Hepatocyte (in vitro differentiated cells): ENCODE measurements around the gene OTOG. TPM values are rescaled to one million over a fixed set of nuclear protein-coding genes. Genes with fewer than 3 reads are reported as not detected.

Experiments
- DNase-seq: peaks from one replicate; pipeline ENCODE4 v3.0.0-alpha.2; 2016; ENCODE audit warnings: low spot score
- H2AFZ ChIP-seq: fragments of 200-600 bp; sonication (generic); 2 replicates; pipeline ENCODE4 v1.6.0; 2016; ENCODE audit warnings: antibody characterized with exemption, mild to moderate bottlenecking
- H3K27ac ChIP-seq: fragments of 200-600 bp; sonication (generic); 2 replicates; pipeline ENCODE4 v1.5.1; 2016; ENCODE audit warnings: mild to moderate bottlenecking
- H3K27me3 ChIP-seq: fragments of 200-600 bp; sonication (generic); 2 replicates; pipeline ENCODE4 v1.6.1; 2016
- H3K36me3 ChIP-seq: fragments of 200-600 bp; sonication (generic); replicated peaks from 2 replicates; pipeline ENCODE4 v1.5.1; 2016; ENCODE audit warnings: low read depth; ENCODE audit not compliant: insufficient read depth
- H3K4me1 ChIP-seq: fragments of 200-600 bp; sonication (generic); 2 replicates; pipeline ENCODE4 v1.5.1; 2016; ENCODE audit warnings: mild to moderate bottlenecking, moderate library complexity; ENCODE audit not compliant: insufficient read depth
- H3K4me2 ChIP-seq: fragments of 200-600 bp; sonication (generic); 2 replicates; pipeline ENCODE4 v1.6.0; 2016
- H3K4me3 ChIP-seq: fragments of 200-600 bp; sonication (generic); 2 replicates; pipeline ENCODE4 v1.5.1; 2016; ENCODE audit warnings: mild to moderate bottlenecking
- H3K79me2 ChIP-seq: fragments of 200-600 bp; sonication (generic); 2 replicates; pipeline ENCODE4 v1.6.0; 2017; ENCODE audit warnings: mild to moderate bottlenecking
- H3K9me2 ChIP-seq: fragments of 200-600 bp; sonication (generic); replicated peaks from 2 replicates; pipeline ENCODE4 v1.6.0; 2017; ENCODE audit warnings: mild to moderate bottlenecking; ENCODE audit not compliant: insufficient read depth
- H3K9me3 ChIP-seq: fragments of 200-600 bp; sonication (generic); 2 replicates; pipeline ENCODE4 v1.5.1; 2016; ENCODE audit warnings: low read depth, mild to moderate bottlenecking
- H4K20me1 ChIP-seq: fragments of 200-600 bp; sonication (generic); 2 replicates; pipeline ENCODE4 v1.6.0; 2016; ENCODE audit warnings: mild to moderate bottlenecking; ENCODE audit not compliant: insufficient read depth, poor library complexity, severe bottlenecking
- CTCF ChIP-seq: fragments of 200-600 bp; sonication (generic); IDR thresholded peaks from 2 replicates; pipeline ENCODE4 v1.5.1; 2016; ENCODE audit warnings: antibody characterized with exemption, mild to moderate bottlenecking; ENCODE audit not compliant: poor library complexity
- EZH2 ChIP-seq: fragments of 200-600 bp; sonication (generic); IDR thresholded peaks from 2 replicates; pipeline ENCODE4 v1.6.1; 2016; ENCODE audit warnings: antibody characterized with exemption, mild to moderate bottlenecking, borderline replicate concordance
- EZH2phosphoT487 ChIP-seq: fragments of 200-600 bp; sonication (generic); IDR thresholded peaks from one replicate; pipeline ENCODE4 v1.6.1; 2018; ENCODE audit warnings: antibody characterized with exemption, mild to moderate bottlenecking, low read depth, moderate library complexity; ENCODE audit not compliant: unreplicated experiment, severe bottlenecking
- WGBS: methylation state at CpG from one replicate; pipeline ENCODE4 v1.1.6; 2016; ENCODE audit warnings: low lambda C conversion rate; ENCODE audit errors: missing lambda C conversion rate; 5-methylcytosine and 5-hydroxymethylcytosine counted together
- polyA plus RNA-seq: library from polyadenylated mRNA; unstranded; fragments of >200 nt; fragmentation: Nextera tagmentation; extraction: Ambion mirVana; gene quantifications from 2 replicates; pipeline ENCODE4 v1.2.1, GENCODE V29; 2016
- total RNA-seq: library from RNA; depleted of rRNA; stranded (reverse); fragments of >200 nt; gene quantifications from 2 replicates; pipeline ENCODE4 v1.2.3, GENCODE V29; 2014

The OTOG gene
- total and polyA plus RNA-seq, 2 experiments from 2014 or later = 0.27 to 2.0 TPM

GRCh38 chr11:17606233-17607082 is 59.4 kb downstream of the OTOG start:
- no peaks in the 10 kb centered on the region for H3K9me3 ChIP-seq
- no peaks in the 10 kb centered on the region for H3K27me3 ChIP-seq
- H2AFZ ChIP-seq = no peak overlapping the region
- H3K4me3 ChIP-seq = no peak overlapping the region
- TF ChIP-seq CTCF (no peak), EZH2phosphoT487 (no peak), EZH2 (no peak)
- no peak for DNase-seq
- H3K9me2 ChIP-seq = no peaks in the 10 kb centered on the region
- no peak overlapping the region for H3K4me2 ChIP-seq
- no peaks in the 10 kb centered on the region for H3K4me1 ChIP-seq
- H3K79me2 ChIP-seq = no peaks in the 10 kb centered on the region
- H3K36me3 ChIP-seq = no peaks in the 10 kb centered on the region
- no peak overlapping the region for H3K27ac ChIP-seq
- WGBS = 77% methylated on average over 10 of the region's 10 CpGs
- H4K20me1 ChIP-seq = no peaks in the 10 kb centered on the region

- TF ChIP-seq EZH2phosphoT487 (no peak), CTCF (no peak), EZH2 (no peak)
- Histone ChIP-seq H3K4me1 (no peaks in the 10 kb centered on the region), H4K20me1 (no peaks in the 10 kb centered on the region), H3K27me3 (no peaks in the 10 kb centered on the region), H3K27ac (no peak overlapping the region), H3K9me2 (no peaks in the 10 kb centered on the region), H3K4me3 (no peak overlapping the region), H3K9me3 (no peaks in the 10 kb centered on the region), H3K79me2 (no peaks in the 10 kb centered on the region), H3K36me3 (no peaks in the 10 kb centered on the region), H2AFZ (no peak overlapping the region), H3K4me2 (no peak overlapping the region)
- WGBS = 92% methylated on average over 6 of the region's 6 CpGs
- no peak for DNase-seq
These were observed 60.0 kb downstream of the OTOG start for GRCh38 chr11:17607083-17607429.

GRCh38 chr11:17607591-17608570 is 60.8 kb downstream of the OTOG start:
- no peak overlapping the region for H3K4me2 ChIP-seq
- H3K9me3 ChIP-seq = no peaks in the 10 kb centered on the region
- no peak for TF ChIP-seq EZH2
- TF ChIP-seq CTCF = no peak
- no peak for TF ChIP-seq EZH2phosphoT487
- no peaks in the 10 kb centered on the region for H3K27me3 ChIP-seq
- H3K36me3 ChIP-seq = no peaks in the 10 kb centered on the region
- H3K4me3 ChIP-seq = no peak overlapping the region
- H3K4me1 ChIP-seq = no peaks in the 10 kb centered on the region
- H3K9me2 ChIP-seq = no peaks in the 10 kb centered on the region
- H3K79me2 ChIP-seq = no peaks in the 10 kb centered on the region
- H4K20me1 ChIP-seq = no peaks in the 10 kb centered on the region
- 81% methylated on average over 20 of the region's 20 CpGs for WGBS
- no peak overlapping the region for H3K27ac ChIP-seq
- DNase-seq = no peak
- no peak overlapping the region for H2AFZ ChIP-seq
